Measurements from ENCODE around the gene MGLL.
A peak's percentile ranks its signal among the peaks of the same experiment; 100 is the strongest.

DNA sequence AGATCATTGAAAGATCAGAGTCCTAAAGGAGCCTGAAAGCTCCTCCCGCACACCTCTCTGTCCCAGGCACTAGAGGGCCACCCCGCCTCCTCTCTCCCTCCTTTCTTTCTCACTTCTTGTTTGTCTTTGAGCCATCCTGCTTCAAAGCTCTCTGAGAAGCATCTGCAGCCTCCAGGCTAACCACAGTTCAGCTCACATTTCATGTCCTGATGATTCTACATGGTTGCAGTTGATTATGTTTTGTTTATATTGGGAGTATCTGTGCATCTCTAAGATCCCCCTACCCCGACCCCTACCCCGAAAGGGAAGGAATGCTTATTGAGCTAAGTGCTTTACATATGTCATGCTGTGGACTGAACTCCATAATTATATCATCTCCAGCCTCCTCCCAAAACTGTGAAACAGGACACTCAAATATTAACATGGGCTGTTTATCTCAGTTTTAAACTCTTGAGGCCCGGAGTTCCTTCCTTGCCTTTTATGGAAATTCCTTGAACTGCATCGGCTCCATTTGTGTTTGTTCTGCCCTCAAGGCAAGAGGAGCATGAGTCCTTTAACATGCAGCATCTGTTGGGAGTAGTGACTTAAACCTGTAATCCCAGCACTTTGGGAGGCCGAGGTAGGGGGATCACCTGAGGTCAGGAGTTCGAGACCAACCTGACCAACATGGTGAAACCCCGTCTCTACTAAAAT is 30.9 kb downstream of the MGLL start:
- TF ChIP-seq, protein P1, sequence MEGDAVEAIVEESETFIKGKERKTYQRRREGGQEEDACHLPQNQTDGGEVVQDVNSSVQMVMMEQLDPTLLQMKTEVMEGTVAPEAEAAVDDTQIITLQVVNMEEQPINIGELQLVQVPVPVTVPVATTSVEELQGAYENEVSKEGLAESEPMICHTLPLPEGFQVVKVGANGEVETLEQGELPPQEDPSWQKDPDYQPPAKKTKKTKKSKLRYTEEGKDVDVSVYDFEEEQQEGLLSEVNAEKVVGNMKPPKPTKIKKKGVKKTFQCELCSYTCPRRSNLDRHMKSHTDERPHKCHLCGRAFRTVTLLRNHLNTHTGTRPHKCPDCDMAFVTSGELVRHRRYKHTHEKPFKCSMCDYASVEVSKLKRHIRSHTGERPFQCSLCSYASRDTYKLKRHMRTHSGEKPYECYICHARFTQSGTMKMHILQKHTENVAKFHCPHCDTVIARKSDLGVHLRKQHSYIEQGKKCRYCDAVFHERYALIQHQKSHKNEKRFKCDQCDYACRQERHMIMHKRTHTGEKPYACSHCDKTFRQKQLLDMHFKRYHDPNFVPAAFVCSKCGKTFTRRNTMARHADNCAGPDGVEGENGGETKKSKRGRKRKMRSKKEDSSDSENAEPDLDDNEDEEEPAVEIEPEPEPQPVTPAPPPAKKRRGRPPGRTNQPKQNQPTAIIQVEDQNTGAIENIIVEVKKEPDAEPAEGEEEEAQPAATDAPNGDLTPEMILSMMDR (IDR thresholded peaks at IDR 0.05 in 4 of 5, conservative IDR thresholded peaks at IDR 0.05 in 1 of 5) = peak in 2 of 5 experiments; percentile 36 to 40
- TF ChIP-seq POLR2A (IDR thresholded peaks at IDR 0.05) = no peak

Data from gastrocnemius medialis (tissue), 4 donors.